ENCODE results near the gene PSG2. TPM values are rescaled to one million over a fixed set of nuclear protein-coding genes. Genes with fewer than 3 reads are reported as not detected.
"Not testable (repeated sequence)": the region's sequence is repeated elsewhere in the genome, so short reads cannot be mapped to it uniquely, and the experiment has no call there.

The PSG2 gene
- polyA plus RNA-seq (2014; cell fraction: cytosol; rRNA removed), result not detected in 2 replicates
- polyA plus RNA-seq (2014; cell fraction: nucleus; rRNA removed), result not detected in 2 replicates

DNA sequence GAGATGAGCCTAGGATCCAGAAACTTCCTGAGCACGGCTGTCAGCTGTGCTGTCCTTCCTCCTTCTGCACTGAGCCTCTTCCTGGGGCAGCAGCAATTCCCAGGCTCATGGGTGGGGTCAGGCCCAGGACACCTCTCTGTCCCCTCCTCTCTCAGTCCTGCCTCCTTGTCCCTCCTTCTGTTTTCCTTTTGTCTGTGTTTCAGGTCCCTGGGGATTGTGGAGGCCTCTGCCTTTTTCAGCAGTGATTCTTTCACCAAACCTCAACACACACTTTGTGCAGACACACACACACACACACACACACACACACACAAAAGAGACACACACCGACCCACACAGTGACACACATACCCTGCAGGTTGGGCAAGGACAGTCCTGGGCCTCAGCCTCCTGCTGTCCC is at the start of gene PSG2:
PSG2 (minus strand) TSS at position 101 of the 400 bp plus-strand sequence. CDS start 132 bp downstream, outside the sequence.
- not testable (repeated sequence) for DNase-seq (ENCODE audit: low spot score)

DNA sequence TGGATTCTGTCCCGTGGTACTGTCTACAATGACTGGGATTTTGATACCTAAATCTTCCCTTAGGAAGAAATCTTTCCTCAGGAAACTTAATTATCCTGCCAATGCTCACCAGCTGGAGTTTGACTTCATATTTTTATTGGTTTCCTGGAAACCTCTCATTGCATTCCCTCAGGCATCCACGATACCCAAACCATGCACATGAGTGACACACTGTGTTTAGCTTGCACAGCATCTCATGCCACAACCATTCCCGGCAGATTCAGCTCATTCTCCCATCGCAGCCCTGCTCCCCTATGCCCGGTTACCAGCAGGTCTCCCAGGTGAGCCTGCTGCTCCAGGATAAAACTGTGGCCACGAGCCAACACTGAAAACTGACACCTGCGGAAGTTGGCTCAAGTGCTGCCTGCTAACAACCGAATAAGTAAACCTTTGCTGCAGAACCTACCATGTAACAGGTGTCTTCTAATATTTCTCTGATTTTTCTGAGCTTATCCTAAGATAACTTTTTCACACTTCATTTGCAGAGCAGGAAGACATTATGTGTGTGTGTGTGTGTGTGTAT is 48.9 kb upstream of the PSG2 start:
- DNase-seq (ENCODE audit: low spot score), result not testable (repeated sequence)

DNA sequence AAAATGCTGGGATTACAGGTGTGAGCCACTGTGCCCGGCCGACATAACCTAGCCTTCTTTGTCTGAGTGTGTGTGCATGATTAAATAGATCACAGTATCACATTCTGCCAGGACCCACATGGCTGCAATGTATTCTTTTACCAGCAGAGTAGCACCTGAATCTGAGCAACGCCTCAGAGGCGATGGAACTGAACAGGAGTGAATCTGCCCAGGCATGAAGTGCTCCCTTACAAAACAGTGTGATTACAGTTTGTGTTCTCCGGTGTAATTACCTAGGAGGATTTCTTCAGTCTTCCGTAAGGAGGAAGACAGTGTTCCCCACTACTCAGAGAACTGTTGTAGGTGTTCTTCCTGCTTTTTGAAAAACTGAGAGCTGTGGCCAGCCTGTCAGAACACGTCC is 46.7 kb upstream of the PSG2 start:
- DNase-seq (ENCODE audit: low spot score), result not testable (repeated sequence)

DNA sequence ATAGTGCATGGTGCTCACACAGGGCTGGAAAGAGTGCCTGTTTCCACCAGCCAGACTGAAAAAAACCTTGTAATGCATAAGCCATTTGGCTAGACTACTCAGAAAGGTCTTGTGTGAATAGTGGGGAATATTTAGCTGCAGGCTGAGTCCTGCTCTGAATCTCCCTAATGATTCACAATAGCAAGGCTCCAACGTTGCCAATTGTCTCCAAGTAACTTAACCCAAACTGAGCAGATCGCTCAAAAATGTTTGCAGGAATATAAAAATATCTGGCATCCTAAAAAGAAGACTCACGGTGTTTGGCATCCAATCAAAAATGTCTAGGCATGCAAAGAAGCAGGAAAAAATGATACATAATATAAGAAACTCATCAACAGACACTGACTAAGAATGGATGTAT is 44.8 kb upstream of the PSG2 start:
- DNase-seq (ENCODE audit: low spot score), result not testable (repeated sequence)

DNA sequence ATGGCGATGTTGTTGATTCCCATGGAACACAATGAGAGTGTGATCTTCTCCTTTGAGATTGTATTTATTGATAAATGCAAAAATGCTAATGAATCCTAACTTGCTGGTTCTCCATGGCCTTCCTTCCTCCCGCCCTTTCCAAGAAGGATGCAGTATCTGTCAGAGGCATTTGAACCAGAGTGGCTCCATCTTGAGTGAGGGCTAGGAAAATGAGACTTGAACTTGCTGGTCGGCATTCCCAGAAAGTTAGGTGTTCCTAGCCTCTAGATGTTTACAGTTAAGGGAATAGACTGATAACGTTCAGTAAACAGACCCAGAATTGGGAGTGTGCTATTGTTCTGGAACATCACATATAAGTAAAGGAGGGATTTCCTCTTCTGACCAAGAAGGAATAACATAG is 44.2 kb upstream of the PSG2 start:
- no peak for DNase-seq (ENCODE audit: low spot score)

GRCh38 chr19:43124360-43124759 is 41.9 kb upstream of the PSG2 start:
- no peak for DNase-seq (ENCODE audit: low spot score)

- DNase-seq (ENCODE audit: low spot score), result not testable (repeated sequence)
Observed at GRCh38 chr19:43120433-43121026, 38.0 kb upstream of the PSG2 start.

DNA sequence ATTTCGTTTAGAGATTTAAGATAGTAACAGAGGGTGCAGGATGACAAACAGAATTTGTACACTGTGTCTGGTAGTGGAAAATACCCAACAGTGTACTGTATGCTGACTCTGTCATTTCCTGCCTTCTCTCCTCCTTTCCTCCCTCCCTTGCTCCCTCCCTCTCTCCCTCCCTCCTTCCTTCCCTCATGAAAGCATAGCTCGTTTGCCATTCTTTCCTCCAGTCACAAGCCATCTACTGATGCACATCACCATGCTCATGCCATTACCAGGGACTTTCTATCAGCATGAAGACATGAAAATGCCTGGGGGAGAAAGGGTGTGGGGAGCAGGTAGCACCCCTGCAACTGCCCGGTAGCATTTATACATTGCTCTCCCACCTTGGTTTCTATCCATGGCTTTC is 37.0 kb upstream of the PSG2 start:
- not testable (repeated sequence) for DNase-seq (ENCODE audit: low spot score)

GRCh38 chr19:43116421-43116820 is 33.9 kb upstream of the PSG2 start:
- DNase-seq (ENCODE audit: low spot score), result not testable (repeated sequence)

GRCh38 chr19:43115548-43115947 is 33.0 kb upstream of the PSG2 start:
- not testable (repeated sequence) for DNase-seq (ENCODE audit: low spot score)

DNA sequence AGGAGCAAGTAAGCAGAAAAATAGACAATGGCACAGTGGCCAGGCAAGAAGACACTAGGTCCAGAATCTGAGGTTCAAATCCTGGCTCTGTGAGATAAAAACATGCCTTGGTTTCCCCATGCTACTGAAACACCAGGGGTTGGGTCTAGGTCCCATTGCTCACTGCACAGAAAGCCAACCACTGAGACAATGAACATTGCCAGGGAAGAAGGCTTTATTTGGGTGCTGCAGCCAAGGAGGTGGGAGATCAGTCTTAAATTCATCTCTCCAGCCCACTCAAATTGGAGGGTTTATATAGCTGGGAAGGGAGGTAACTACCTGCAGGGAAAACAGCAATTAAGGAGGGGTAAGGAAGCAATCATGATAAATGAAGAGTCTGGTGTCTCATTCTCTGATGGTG is 32.6 kb upstream of the PSG2 start:
- DNase-seq (ENCODE audit: low spot score), result not testable (repeated sequence)

GRCh38 chr19:43114626-43115025 is 32.1 kb upstream of the PSG2 start:
- not testable (repeated sequence) for DNase-seq (ENCODE audit: low spot score)

DNA sequence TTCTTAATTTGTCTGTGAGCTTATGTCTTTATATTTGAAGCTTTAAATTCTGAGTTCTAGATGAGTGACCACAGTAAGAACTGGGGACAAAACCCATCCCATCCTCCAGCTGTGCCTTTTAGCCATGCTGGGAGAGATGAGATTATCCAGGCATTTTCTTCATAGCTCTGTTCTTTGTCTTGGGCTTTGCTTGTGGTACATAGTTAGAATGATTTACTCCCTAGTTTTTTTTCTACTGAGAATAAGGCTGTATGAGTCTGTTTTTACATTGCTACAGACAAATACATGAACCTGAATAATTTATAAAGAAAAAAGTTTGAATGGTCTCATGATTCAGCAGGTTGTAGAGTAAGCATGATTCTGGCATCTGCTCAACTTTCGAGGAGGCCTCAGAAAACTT is 24.9 kb upstream of the PSG2 start:
- not testable (repeated sequence) for DNase-seq (ENCODE audit: low spot score)

GRCh38 chr19:43105496-43105895 is 23.0 kb upstream of the PSG2 start:
- DNase-seq (ENCODE audit: low spot score), result no peak

GRCh38 chr19:43104215-43104850 is 21.8 kb upstream of the PSG2 start:
- DNase-seq (ENCODE audit: low spot score), result not testable (repeated sequence)

- DNase-seq (ENCODE audit: low spot score), result no peak
Observed at GRCh38 chr19:43101950-43102349, 19.4 kb upstream of the PSG2 start.

GRCh38 chr19:43098416-43098815 is 15.9 kb upstream of the PSG2 start:
- not testable (repeated sequence) for DNase-seq (ENCODE audit: low spot score)

DNA sequence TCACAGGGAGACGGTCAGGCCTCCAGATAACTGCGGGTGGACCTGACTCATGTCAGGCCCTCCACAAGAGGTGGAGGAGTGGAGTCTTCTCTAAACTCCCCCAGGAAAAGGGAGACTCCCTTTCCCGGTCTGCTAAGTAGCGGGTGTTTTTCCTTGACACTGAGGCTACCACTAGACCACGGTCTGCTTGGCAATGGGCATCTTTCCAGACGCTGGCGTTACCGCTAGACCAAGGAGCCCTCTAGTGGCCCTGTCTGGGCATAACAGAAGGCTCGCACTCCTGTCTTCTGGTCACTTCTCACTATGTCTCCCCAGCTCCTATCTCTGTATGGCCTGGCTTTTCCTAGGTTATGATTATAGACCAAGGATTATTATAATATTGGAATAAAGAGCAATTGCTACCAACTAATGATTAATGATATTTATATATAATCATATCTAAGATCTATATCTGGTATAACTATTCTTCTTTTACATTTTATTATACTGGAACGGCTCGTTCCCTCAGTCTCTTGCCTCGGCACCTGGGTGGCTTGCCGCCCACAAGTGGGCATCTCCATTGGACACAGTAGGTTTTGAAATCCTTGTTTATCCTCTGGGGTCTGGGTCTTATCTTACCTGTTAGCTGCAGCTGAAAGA is 5.3 kb upstream of the PSG2 start:
- DNase-seq (ENCODE audit: low spot score), result not testable (repeated sequence)

DNA sequence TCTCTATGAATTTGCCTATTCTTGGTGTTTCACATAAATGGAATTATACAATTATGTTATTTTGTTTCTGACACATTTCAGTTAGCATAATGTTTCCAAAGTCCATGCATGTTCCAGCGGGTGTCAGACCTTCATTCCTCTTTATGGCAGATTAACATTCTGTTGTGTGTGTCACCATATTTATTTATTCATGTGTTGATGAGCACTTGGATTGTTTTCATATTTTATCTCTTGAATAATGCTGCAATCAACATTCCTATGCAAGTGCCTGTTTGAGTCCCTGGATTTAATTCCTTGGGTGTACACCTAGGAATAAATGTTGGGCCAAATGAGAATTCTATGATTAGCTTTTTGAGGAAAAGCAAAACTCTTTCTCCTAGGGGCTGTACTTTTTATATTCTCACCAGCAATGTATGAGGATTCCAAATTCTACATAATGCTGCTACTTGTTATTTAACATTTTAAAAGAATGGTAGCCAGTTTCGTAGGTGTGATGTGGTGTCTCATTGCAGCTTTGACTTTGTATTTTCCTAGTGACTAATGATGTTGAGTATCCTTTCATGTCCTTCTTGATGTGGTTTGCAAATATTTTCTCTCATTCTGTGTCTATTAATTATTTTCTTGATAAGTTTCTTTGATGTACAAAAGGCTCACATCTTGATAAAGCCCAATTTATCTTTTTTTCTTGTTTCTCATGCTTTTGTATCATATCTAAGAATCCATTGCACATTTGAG is 3.5 kb upstream of the PSG2 start:
- not testable (repeated sequence) for DNase-seq (ENCODE audit: low spot score)

DNA sequence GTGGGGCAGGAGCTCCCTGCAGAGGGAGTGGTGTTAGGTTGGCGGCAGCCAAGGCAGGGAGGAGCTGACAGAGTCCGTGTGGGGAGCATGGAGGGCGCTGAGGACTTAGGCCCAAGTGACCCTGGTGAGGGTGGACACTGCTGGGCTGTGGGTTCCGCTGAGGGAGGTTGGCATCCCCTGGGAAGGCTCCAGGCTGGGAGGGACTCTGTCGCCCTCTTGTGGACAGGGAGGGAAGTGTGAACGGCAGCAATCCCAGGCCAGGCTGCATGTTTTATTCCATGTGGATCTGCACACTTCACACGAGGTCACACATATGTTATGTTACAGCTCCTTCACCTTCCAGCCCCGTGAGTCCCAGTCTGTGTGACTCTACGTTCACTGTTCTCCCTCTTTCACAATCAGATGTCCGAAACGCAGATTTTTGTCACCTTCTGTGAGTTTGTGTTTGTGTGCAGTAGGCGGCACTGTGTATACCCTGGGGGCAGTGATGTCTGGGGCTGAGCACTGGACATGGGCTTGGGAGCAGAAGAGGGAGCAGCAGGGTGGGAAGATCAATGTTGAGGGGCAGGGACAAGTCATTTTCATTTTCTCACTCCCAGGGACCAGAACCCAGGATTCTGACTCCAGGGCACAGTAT is 1.8 kb upstream of the PSG2 start:
- not testable (repeated sequence) for DNase-seq (ENCODE audit: low spot score)

DNA sequence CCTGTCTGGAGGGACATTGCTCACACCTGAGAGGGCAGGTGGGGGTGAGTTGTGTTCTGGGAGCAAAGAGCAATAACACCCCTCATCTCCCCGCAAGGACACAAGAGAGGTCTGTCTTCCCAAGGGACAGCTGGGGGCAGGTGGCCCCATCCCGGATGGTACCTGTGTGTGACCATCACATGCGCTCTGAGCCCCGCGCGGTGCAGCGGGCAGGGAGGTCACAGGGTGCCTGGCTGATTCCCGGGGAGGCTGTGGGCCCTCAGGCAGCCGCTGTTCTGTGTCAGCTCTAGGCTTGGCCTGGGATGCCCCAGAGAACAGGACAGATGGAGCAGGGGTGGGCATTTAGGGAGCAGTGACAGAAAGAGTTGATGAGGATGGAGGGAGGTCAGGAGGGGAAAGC is 1.2 kb upstream of the PSG2 start:
- not testable (repeated sequence) for DNase-seq (ENCODE audit: low spot score)

All from SK-N-DZ (cell line).